ENCODE measurements around the gene SYTL1.

- no peak for TF ChIP-seq CTCF (conservative IDR thresholded peaks at IDR 0.05; ENCODE audit: low read length)
- TF ChIP-seq EZH2phosphoT487 (IDR thresholded peaks at IDR 0.05; ENCODE audit: borderline replicate concordance, low read depth, low read length): no peak
These were observed 3.5 kb downstream of the SYTL1 start for GRCh38 chr1:27345272-27345671.

Data from OCI-LY7 (cell line).